GM12872 (cell line): Measurements from ENCODE around the gene CHERP.

Experiments
- TF ChIP-seq, protein P1 (sequence below): IDR thresholded peaks from 3 replicates; pipeline ENCODE4 v1.5.1; 2011; ENCODE audit warnings: low read depth, mild to moderate bottlenecking, low read length, moderate library complexity; ENCODE audit not compliant: insufficient read depth

Gene CHERP

DNA sequence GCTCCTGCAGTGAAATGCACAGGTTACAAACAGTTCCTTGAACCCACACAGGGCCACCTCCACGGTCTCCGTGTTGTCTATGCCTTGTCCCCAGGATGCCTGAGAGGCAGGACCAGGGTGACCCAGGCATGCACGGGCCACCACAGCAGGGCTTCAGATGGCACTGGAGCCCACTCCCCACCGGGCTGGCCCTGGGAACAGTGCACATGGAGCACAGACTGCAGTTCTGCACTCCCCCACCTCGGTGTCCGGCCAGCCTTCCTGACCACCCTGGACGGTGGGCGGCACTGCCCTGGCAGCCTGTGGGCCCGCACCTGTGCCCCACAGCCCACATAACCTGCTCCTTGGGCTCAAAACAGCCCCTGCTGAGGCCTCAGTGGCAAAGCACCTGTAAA is 44.2 kb upstream of the CHERP start:
- TF ChIP-seq, protein P1, sequence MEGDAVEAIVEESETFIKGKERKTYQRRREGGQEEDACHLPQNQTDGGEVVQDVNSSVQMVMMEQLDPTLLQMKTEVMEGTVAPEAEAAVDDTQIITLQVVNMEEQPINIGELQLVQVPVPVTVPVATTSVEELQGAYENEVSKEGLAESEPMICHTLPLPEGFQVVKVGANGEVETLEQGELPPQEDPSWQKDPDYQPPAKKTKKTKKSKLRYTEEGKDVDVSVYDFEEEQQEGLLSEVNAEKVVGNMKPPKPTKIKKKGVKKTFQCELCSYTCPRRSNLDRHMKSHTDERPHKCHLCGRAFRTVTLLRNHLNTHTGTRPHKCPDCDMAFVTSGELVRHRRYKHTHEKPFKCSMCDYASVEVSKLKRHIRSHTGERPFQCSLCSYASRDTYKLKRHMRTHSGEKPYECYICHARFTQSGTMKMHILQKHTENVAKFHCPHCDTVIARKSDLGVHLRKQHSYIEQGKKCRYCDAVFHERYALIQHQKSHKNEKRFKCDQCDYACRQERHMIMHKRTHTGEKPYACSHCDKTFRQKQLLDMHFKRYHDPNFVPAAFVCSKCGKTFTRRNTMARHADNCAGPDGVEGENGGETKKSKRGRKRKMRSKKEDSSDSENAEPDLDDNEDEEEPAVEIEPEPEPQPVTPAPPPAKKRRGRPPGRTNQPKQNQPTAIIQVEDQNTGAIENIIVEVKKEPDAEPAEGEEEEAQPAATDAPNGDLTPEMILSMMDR, result no peak

DNA sequence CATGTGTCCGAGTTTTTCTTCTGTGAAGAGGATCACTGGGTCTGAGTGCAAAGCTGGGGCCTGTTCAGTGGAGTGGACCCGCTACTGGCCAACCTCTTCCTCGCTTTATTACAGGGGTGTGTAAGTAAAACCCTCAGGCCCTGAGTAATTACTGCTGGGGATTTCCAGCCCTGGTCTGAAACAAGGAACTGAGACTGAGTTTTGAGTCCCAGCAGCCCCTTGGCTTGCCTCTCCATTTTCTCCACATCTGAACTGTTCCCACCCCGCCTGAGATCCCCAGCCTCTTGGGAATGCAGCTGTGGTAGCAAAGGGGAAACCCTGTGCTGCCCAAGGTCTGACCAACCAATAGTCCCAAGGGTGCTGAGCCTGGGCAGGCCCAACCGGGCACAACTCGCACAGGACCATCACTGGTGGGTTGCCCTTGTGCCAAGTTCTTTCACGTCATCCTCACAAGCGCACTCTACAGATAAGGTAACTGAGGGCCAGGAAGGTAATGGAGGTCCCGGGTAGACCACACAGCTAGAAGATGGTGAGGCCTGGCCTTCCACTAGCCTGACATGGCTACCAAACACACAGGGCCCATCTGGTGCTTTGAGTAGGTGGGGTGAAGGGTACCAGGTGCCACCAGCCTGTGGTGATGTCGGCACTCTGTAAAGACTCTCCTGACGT is 43.7 kb upstream of the CHERP start:
- TF ChIP-seq, protein P1, result no peak

DNA sequence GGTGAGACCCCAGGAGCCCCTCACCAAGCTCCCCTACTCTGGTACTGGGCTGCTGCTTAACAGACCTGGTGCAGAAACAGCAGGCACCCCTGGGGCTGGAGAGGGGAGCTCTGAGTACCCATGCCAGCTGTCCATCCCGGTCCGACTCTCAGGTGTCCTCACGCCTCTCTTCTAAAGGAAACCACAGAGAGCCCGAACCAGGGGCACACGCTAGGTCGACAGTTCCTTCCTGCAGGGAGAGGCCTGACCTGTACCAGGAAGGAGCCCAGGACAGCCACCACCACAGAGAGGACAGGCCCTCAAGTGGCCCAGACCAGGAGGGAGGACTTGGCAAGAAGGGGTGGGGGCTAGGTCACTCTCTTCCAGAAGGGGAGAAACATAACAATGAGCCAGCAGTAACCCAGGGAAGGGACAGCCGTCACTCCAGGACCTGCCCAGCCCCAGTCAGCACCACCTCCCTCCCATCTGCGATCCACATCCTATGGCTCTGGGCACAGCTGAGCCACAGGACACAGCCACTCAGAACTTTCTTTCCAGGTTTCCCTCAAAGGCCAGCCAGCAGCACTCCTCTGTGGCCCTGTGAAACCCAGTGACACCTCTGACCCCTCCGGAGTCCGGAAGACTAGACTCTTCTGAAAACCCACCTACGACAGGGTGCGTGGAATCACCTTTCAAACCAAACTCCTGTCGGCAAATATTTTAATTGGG is 43.0 kb upstream of the CHERP start:
- TF ChIP-seq, protein P1, result no peak

DNA sequence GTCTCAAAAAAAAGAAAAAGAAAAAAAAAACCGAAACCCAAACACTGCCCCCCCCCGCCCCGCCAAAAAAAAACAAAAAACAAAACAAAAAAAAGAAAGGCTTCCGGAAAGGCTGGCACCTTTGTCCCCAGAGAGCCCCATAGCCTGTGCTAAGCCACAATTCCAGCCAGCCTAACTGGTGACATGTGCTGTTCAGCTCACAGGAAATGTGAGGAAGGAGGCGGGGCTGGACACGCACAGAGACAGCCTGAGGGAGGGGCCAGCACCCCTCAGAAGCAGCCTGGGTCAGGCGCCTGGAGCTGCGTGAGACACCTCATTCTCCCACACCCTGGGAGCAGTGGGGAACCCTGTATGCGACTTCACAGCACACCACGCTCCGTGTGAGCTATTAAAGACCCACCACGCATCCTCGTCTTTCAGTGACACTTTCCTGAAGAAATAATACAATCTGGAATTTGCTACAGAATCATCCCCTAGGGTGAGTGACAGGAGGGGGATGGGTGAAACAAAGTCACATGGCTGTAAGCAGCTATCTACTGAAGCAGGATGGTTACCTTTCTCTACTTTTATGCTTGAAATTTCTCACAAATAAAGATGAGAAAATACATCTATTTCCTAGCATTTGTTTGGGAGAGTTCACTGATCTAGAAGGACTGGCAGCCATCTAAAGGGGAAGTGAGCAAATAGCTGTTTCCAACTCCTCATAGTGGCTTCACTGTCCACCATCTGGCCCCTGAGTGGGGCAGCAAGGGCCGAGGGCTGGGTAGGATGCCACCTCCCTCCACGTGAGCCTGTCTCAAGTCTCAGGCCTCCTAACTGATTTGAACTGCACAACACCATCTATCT is 42.2 kb upstream of the CHERP start:
- TF ChIP-seq, protein P1, result no peak

DNA sequence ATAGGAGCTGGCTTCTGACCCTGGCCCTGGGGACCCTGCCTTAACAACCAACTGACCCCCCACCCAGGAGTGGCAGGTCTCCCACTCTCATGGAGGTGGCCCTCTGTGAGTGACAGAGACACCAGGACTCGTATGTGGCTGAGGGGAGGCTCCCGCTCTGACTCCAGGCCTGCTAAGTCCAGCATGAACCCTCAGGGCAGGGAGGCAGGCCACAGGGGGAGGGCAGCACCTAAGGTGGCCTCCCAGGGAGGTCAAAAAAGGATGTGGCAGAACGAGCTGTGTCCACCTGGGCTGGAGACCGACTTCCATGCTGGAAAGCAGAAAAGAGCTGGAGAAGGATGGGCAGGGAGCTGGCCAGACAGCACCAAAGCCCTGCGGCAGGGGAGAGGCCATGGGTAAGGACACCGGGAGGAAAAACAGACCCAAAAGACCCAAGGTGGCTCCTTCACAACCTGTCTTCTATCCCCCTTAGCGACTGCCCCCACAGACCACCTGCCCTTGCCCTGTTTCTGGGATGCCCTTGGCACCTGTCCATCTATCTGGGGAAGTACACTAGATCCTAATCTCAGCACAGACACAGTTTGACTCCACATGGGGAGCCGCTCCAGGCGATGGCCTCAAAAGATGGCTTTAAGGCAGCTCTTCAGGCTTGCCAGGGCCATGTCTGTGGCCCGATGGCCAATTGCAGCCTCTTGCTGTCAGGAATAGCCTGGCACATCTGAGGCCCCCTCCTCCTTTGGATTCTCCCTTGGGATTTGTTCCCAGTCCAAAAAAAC is 40.4 kb upstream of the CHERP start:
- TF ChIP-seq, protein P1, result no peak

DNA sequence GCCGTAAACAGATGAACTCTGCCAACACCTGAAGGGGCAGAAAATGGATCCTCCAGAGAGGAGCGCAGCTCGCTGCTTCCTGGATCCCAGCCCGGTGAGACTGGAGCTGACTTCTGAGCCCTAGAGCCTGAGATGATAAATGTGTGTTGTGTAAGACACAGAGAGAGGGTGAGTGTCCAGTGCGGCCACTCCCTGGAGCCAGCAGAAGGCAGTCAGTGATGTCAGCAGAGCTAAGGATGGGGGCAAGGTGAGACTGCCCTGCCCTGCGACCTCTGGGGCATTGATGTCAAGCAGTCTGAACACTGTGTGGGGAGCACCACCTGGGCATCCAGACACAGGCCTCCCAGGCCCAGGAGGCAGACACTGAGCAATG is 39.7 kb upstream of the CHERP start:
- TF ChIP-seq, protein P1, result no peak
